Hepatocyte (in vitro differentiated cells): ENCODE results near the gene VIPR2. TPM values are rescaled to one million over a fixed set of nuclear protein-coding genes. Genes with fewer than 3 reads are reported as not detected.

Experiments used
- DNase-seq: peaks from one replicate; pipeline ENCODE4 v3.0.0-alpha.2; 2016; ENCODE audit warnings: low spot score
- H2AFZ ChIP-seq: fragments of 200-600 bp; sonication (generic); 2 replicates; pipeline ENCODE4 v1.6.0; 2016; ENCODE audit warnings: antibody characterized with exemption, mild to moderate bottlenecking
- H3K27ac ChIP-seq: fragments of 200-600 bp; sonication (generic); 2 replicates; pipeline ENCODE4 v1.5.1; 2016; ENCODE audit warnings: mild to moderate bottlenecking
- H3K27me3 ChIP-seq: fragments of 200-600 bp; sonication (generic); 2 replicates; pipeline ENCODE4 v1.6.1; 2016
- H3K36me3 ChIP-seq: fragments of 200-600 bp; sonication (generic); replicated peaks from 2 replicates; pipeline ENCODE4 v1.5.1; 2016; ENCODE audit warnings: low read depth; ENCODE audit not compliant: insufficient read depth
- H3K4me1 ChIP-seq: fragments of 200-600 bp; sonication (generic); 2 replicates; pipeline ENCODE4 v1.5.1; 2016; ENCODE audit warnings: mild to moderate bottlenecking, moderate library complexity; ENCODE audit not compliant: insufficient read depth
- H3K4me2 ChIP-seq: fragments of 200-600 bp; sonication (generic); 2 replicates; pipeline ENCODE4 v1.6.0; 2016
- H3K4me3 ChIP-seq: fragments of 200-600 bp; sonication (generic); 2 replicates; pipeline ENCODE4 v1.5.1; 2016; ENCODE audit warnings: mild to moderate bottlenecking
- H3K79me2 ChIP-seq: fragments of 200-600 bp; sonication (generic); 2 replicates; pipeline ENCODE4 v1.6.0; 2017; ENCODE audit warnings: mild to moderate bottlenecking
- H3K9me2 ChIP-seq: fragments of 200-600 bp; sonication (generic); replicated peaks from 2 replicates; pipeline ENCODE4 v1.6.0; 2017; ENCODE audit warnings: mild to moderate bottlenecking; ENCODE audit not compliant: insufficient read depth
- H3K9me3 ChIP-seq: fragments of 200-600 bp; sonication (generic); 2 replicates; pipeline ENCODE4 v1.5.1; 2016; ENCODE audit warnings: low read depth, mild to moderate bottlenecking
- H4K20me1 ChIP-seq: fragments of 200-600 bp; sonication (generic); 2 replicates; pipeline ENCODE4 v1.6.0; 2016; ENCODE audit warnings: mild to moderate bottlenecking; ENCODE audit not compliant: insufficient read depth, poor library complexity, severe bottlenecking
- CTCF ChIP-seq: fragments of 200-600 bp; sonication (generic); IDR thresholded peaks from 2 replicates; pipeline ENCODE4 v1.5.1; 2016; ENCODE audit warnings: antibody characterized with exemption, mild to moderate bottlenecking; ENCODE audit not compliant: poor library complexity
- EZH2 ChIP-seq: fragments of 200-600 bp; sonication (generic); IDR thresholded peaks from 2 replicates; pipeline ENCODE4 v1.6.1; 2016; ENCODE audit warnings: antibody characterized with exemption, mild to moderate bottlenecking, borderline replicate concordance
- EZH2phosphoT487 ChIP-seq: fragments of 200-600 bp; sonication (generic); IDR thresholded peaks from one replicate; pipeline ENCODE4 v1.6.1; 2018; ENCODE audit warnings: antibody characterized with exemption, mild to moderate bottlenecking, low read depth, moderate library complexity; ENCODE audit not compliant: unreplicated experiment, severe bottlenecking
- WGBS: methylation state at CpG from one replicate; pipeline ENCODE4 v1.1.6; 2016; ENCODE audit warnings: low lambda C conversion rate; ENCODE audit errors: missing lambda C conversion rate; 5-methylcytosine and 5-hydroxymethylcytosine counted together
- polyA plus RNA-seq: library from polyadenylated mRNA; unstranded; fragments of >200 nt; fragmentation: Nextera tagmentation; extraction: Ambion mirVana; gene quantifications from 2 replicates; pipeline ENCODE4 v1.2.1, GENCODE V29; 2016
- total RNA-seq: library from RNA; depleted of rRNA; stranded (reverse); fragments of >200 nt; gene quantifications from 2 replicates; pipeline ENCODE4 v1.2.3, GENCODE V29; 2014

The VIPR2 gene
- total and polyA plus RNA-seq, 2 experiments from 2014 or later, result 2.7 to 3.4 TPM

GRCh38 chr7:159027789-159028507, 116.7 kb downstream of the VIPR2 start:
- no peak overlapping the region for H2AFZ ChIP-seq
- no peak for TF ChIP-seq EZH2
- TF ChIP-seq EZH2phosphoT487, result no peak
- TF ChIP-seq CTCF, result no peak
- H3K36me3 ChIP-seq, result no peaks in the 10 kb centered on the region
- H3K4me3 ChIP-seq, result no peak overlapping the region
- no peaks in the 10 kb centered on the region for H4K20me1 ChIP-seq
- no peak overlapping the region for H3K4me2 ChIP-seq
- H3K79me2 ChIP-seq, result no peaks in the 10 kb centered on the region
- H3K9me2 ChIP-seq, result no peaks in the 10 kb centered on the region
- H3K4me1 ChIP-seq, result no peaks in the 10 kb centered on the region
- no peaks in the 10 kb centered on the region for H3K9me3 ChIP-seq
- no peak overlapping the region for H3K27ac ChIP-seq
- no peaks in the 10 kb centered on the region for H3K27me3 ChIP-seq
- WGBS, result 82% methylated on average over 22 of the region's 22 CpGs
- DNase-seq, result peak; percentile 44

- Histone ChIP-seq H3K36me3 (no peaks in the 10 kb centered on the region), H2AFZ (no peak overlapping the region), H3K4me3 (no peak overlapping the region), H3K4me1 (no peaks in the 10 kb centered on the region), H3K4me2 (no peak overlapping the region), H3K9me3 (no peaks in the 10 kb centered on the region), H3K79me2 (no peaks in the 10 kb centered on the region), H3K27me3 (no peaks in the 10 kb centered on the region), H4K20me1 (no peaks in the 10 kb centered on the region), H3K9me2 (no peaks in the 10 kb centered on the region), H3K27ac (no peak overlapping the region)
- peak; percentile 17 for DNase-seq
- 87% methylated on average over 22 of the region's 22 CpGs for WGBS
- no peak for TF ChIP-seq EZH2
- TF ChIP-seq EZH2phosphoT487, result no peak
- no peak for TF ChIP-seq CTCF
These were observed 117.4 kb downstream of the VIPR2 start for GRCh38 chr7:159027056-159027788.

- H3K9me2 ChIP-seq, result no peaks in the 10 kb centered on the region
- H3K4me2 ChIP-seq, result no peak overlapping the region
- H3K9me3 ChIP-seq, result no peaks in the 10 kb centered on the region
- H3K36me3 ChIP-seq, result no peaks in the 10 kb centered on the region
- no peaks in the 10 kb centered on the region for H3K79me2 ChIP-seq
- TF ChIP-seq CTCF (no peak), EZH2phosphoT487 (no peak), EZH2 (no peak)
- 74% methylated on average over 33 of the region's 33 CpGs for WGBS
- H3K4me3 ChIP-seq, result no peak overlapping the region
- no peak overlapping the region for H3K27ac ChIP-seq
- no peaks in the 10 kb centered on the region for H4K20me1 ChIP-seq
- DNase-seq, result peak; percentile 7
- H3K4me1 ChIP-seq, result no peaks in the 10 kb centered on the region
- H3K27me3 ChIP-seq, result no peaks in the 10 kb centered on the region
- no peak overlapping the region for H2AFZ ChIP-seq
These were observed 118.2 kb downstream of the VIPR2 start for GRCh38 chr7:159026271-159027055.
